ENCODE results near the gene CDC42SE1. TPM values are rescaled to one million over a fixed set of nuclear protein-coding genes. Genes with fewer than 3 reads are reported as not detected.

Gene CDC42SE1
- total RNA-seq, 1 donor from 2014 or later, result 114 TPM

GRCh38 chr1:151043163-151043562 is 16.3 kb downstream of the CDC42SE1 start:
- H3K9me3 ChIP-seq, result no peaks in the 10 kb centered on the region
- H3K27ac ChIP-seq, result no peak overlapping the region
- intact Hi-C loops (cut with DNase I), result no loop called here
- H3K27me3 ChIP-seq (ENCODE audit: low read depth), result no peaks in the 10 kb centered on the region
- H3K4me1 ChIP-seq, result peaks cover 8% of the 10 kb centered on the region
- no peaks in the 10 kb centered on the region for H3K36me3 ChIP-seq
- DNase-seq, result no peak
- no peak overlapping the region for H3K4me3 ChIP-seq
- ATAC-seq, result no peak
- no peak for TF ChIP-seq CTCF (IDR thresholded peaks at IDR 0.05)

GRCh38 chr1:151039521-151039920 is 19.9 kb downstream of the CDC42SE1 start:
- intact Hi-C loops (cut with DNase I), result no loop called here
- Histone ChIP-seq H3K4me3 (no peak overlapping the region), H3K27me3 (ENCODE audit: low read depth) (no peaks in the 10 kb centered on the region), H3K9me3 (no peaks in the 10 kb centered on the region), H3K27ac (no peak overlapping the region), H3K4me1 (no peaks in the 10 kb centered on the region), H3K36me3 (peaks cover 6% of the 10 kb centered on the region)
- no peak for DNase-seq
- TF ChIP-seq CTCF (IDR thresholded peaks at IDR 0.05), result no peak
- no peak for ATAC-seq

- ATAC-seq, result no peak
- no peak for TF ChIP-seq CTCF (IDR thresholded peaks at IDR 0.05)
- no peaks in the 10 kb centered on the region for H3K9me3 ChIP-seq
- peaks cover 25% of the 10 kb centered on the region for H3K36me3 ChIP-seq
- peak overlapping the region; percentile 18 for H3K4me3 ChIP-seq
- DNase-seq, result no peak
- no peaks in the 10 kb centered on the region for H3K4me1 ChIP-seq
- H3K27me3 ChIP-seq (ENCODE audit: low read depth), result no peaks in the 10 kb centered on the region
- intact Hi-C loops (cut with DNase I), result no loop called here
- no peak overlapping the region for H3K27ac ChIP-seq
Observed at GRCh38 chr1:151037032-151037431, 22.4 kb downstream of the CDC42SE1 start.

GRCh38 chr1:151036356-151036755 is 23.1 kb downstream of the CDC42SE1 start, which contains the start of gene BNIPL:
Gene BNIPL (plus strand): TSS chr1:151036586. CDS start chr1:151036726, 140 bp downstream.
- Histone ChIP-seq H3K9me3 (no peaks in the 10 kb centered on the region), H3K4me1 (no peaks in the 10 kb centered on the region), H3K36me3 (peaks cover 32% of the 10 kb centered on the region), H3K4me3 (peak within 1 kb of the TSS; percentile 18), H3K27ac (no peak within 1 kb of the TSS), H3K27me3 (ENCODE audit: low read depth) (no peaks in the 10 kb centered on the region)
- intact Hi-C loops (cut with DNase I), result no loop called here
- DNase-seq, result no peak
- ATAC-seq, result peak; percentile 78 to 83
- TF ChIP-seq CTCF (IDR thresholded peaks at IDR 0.05), result no peak

GRCh38 chr1:151035167-151035566 is 24.3 kb downstream of the CDC42SE1 start:
- TF ChIP-seq CTCF (IDR thresholded peaks at IDR 0.05), result no peak
- Histone ChIP-seq H3K4me1 (no peaks in the 10 kb centered on the region), H3K9me3 (no peaks in the 10 kb centered on the region), H3K27me3 (ENCODE audit: low read depth) (no peaks in the 10 kb centered on the region), H3K27ac (no peak overlapping the region), H3K4me3 (no peak overlapping the region), H3K36me3 (peaks cover 44% of the 10 kb centered on the region)
- ATAC-seq (no peak), DNase-seq (no peak)
- intact Hi-C loops (cut with DNase I), result no loop called here

GRCh38 chr1:151032164-151032563 is 27.3 kb downstream of the CDC42SE1 start:
- no peak for TF ChIP-seq CTCF (IDR thresholded peaks at IDR 0.05)
- intact Hi-C loops (cut with DNase I), result no loop called here
- H3K36me3 ChIP-seq, result peaks cover 70% of the 10 kb centered on the region
- ATAC-seq (no peak), DNase-seq (no peak)
- H3K27me3 ChIP-seq (ENCODE audit: low read depth), result no peaks in the 10 kb centered on the region
- H3K4me1 ChIP-seq, result no peaks in the 10 kb centered on the region
- H3K9me3 ChIP-seq, result no peaks in the 10 kb centered on the region
- no peak overlapping the region for H3K4me3 ChIP-seq
- no peak overlapping the region for H3K27ac ChIP-seq

Measured in lower lobe of right lung (tissue), 2 donors.